SK-N-SH (cell line): Measurements from ENCODE around the gene KCTD20. TPM values are rescaled to one million over a fixed set of nuclear protein-coding genes. Genes with fewer than 3 reads are reported as not detected.

Experiments
- CTCF ChIA-PET: fragments of 300-600, 350-600 bp; formaldehyde crosslinking; extraction: SDS; loops from one replicate; lab custom pipeline; 2021; lab: Yijun Ruan, JAX
- POLR2A ChIA-PET: fragments of 350-600 bp; sonication (Branson Sonifier 250); formaldehyde crosslinking; extraction: SDS; loops from one replicate; lab custom pipeline; 2020; ENCODE audit warnings: antibody characterized with exemption, inconsistent platforms; lab: Yijun Ruan, JAX
- DNase-seq: peaks from one replicate; pipeline ENCODE4 v3.0.0; 2012
- H2AFZ ChIP-seq: fragments of 200-600 bp; sonication (generic); 2 replicates; pipeline ENCODE4 v1.8.1; 2016; ENCODE audit warnings: antibody characterized with exemption, mild to moderate bottlenecking, low read depth
- H3F3A ChIP-seq: fragments of 200-600 bp; sonication (generic); replicated peaks from 2 replicates; pipeline ENCODE3; 2016; ENCODE audit warnings: antibody characterized with exemption, mild to moderate bottlenecking; ENCODE audit not compliant: insufficient read depth
- H3K27ac ChIP-seq, 2 experiments: fragments of 200-500 bp in 1 of 2; fragments of 200-600 bp in 1 of 2; sonication (Bioruptor generic) in 1 of 2; sonication (generic), shearing (Covaris generic) in 1 of 2; 2 replicates each; pipeline versions ENCODE4 v1.5.1 to v1.6.1; 2014 to 2016; ENCODE audit warnings: low read depth in 2 of 2, inconsistent platforms in 1 of 2, low read length in 1 of 2, mild to moderate bottlenecking in 1 of 2, mixed read lengths in 1 of 2
- H3K27me3 ChIP-seq: fragments of 200-600 bp; sonication (generic), shearing (Covaris generic); 2 replicates; pipeline ENCODE4 v1.6.1; 2016; ENCODE audit warnings: mixed run types; ENCODE audit not compliant: insufficient read depth
- H3K36me3 ChIP-seq, 2 experiments: fragments of 200-500 bp in 1 of 2; fragments of 200-600 bp in 1 of 2; sonication (Bioruptor generic) in 1 of 2; sonication (generic) in 1 of 2; replicated peaks in 1 of 2; 2 replicates each; pipeline versions ENCODE3 to v1.5.1; 2014 to 2016; ENCODE audit warnings: low read length in 1 of 2, mild to moderate bottlenecking in 1 of 2; ENCODE audit not compliant: insufficient read depth in 2 of 2, control insufficient read depth in 1 of 2
- H3K4me1 ChIP-seq, 2 experiments: fragments of 200-500 bp in 1 of 2; fragments of 200-600 bp in 1 of 2; sonication (Bioruptor generic) in 1 of 2; sonication (generic), shearing (Covaris generic) in 1 of 2; 2 replicates each; pipeline versions ENCODE4 v1.5.1 to v1.6.1; 2014 to 2016; ENCODE audit warnings: low read depth in 1 of 2, low read length in 1 of 2, mixed run types in 1 of 2; ENCODE audit not compliant: insufficient read depth in 2 of 2, control insufficient read depth in 1 of 2
- H3K4me2 ChIP-seq: fragments of 200-600 bp; sonication (generic), shearing (Covaris generic); 2 replicates; pipeline ENCODE4 v1.6.1; 2017; ENCODE audit warnings: mixed run types
- H3K4me3 ChIP-seq, 2 experiments: fragments of 200-500 bp in 1 of 2; fragments of 200-600 bp in 1 of 2; sonication (Bioruptor generic) in 1 of 2; sonication (generic), shearing (Covaris generic) in 1 of 2; 2 replicates each; pipeline versions ENCODE4 v1.5.1 to v1.8.1; 2014 to 2016; ENCODE audit warnings: low read depth in 2 of 2, inconsistent platforms in 1 of 2, low read length in 1 of 2, mild to moderate bottlenecking in 1 of 2, mixed read lengths in 1 of 2, moderate library complexity in 1 of 2
- H3K79me2 ChIP-seq: fragments of 200-600 bp; sonication (generic); 2 replicates; pipeline ENCODE4 v1.8.1; 2017; ENCODE audit warnings: mild to moderate bottlenecking; ENCODE audit not compliant: insufficient read depth
- H3K9ac ChIP-seq: fragments of 200-600 bp; sonication (generic); 2 replicates; pipeline ENCODE4 v1.6.1; 2017; ENCODE audit warnings: mixed run types
- H3K9me2 ChIP-seq: fragments of 200-600 bp; sonication (generic); 2 replicates; pipeline ENCODE4 v1.6.1; 2017; ENCODE audit warnings: mixed run types
- H3K9me3 ChIP-seq: fragments of 200-600 bp; sonication (generic); 2 replicates; pipeline ENCODE4 v1.6.1; 2017; ENCODE audit warnings: mixed run types, mild to moderate bottlenecking, moderate library complexity
- H4K20me1 ChIP-seq: fragments of 200-600 bp; sonication (generic); 2 replicates; pipeline ENCODE4 v1.6.1; 2017; ENCODE audit warnings: mild to moderate bottlenecking, mixed run types; ENCODE audit not compliant: insufficient read depth
- ELF1 ChIP-seq: IDR thresholded peaks from 2 replicates; pipeline ENCODE4 v1.4.0; 2012
- FOXM1 ChIP-seq: IDR thresholded peaks from 2 replicates; pipeline ENCODE4 v1.4.0; 2012; ENCODE audit warnings: low read depth, mild to moderate bottlenecking
- GATA2 ChIP-seq: sonication (generic); formaldehyde crosslinking; IDR thresholded peaks from 2 replicates; pipeline ENCODE4 v1.5.0; 2020; ENCODE audit warnings: mild to moderate bottlenecking, missing genetic modification reagents
- MAX ChIP-seq: IDR thresholded peaks from 2 replicates; pipeline ENCODE4 v1.4.0; 2012; ENCODE audit warnings: low read depth
- NFIC ChIP-seq: IDR thresholded peaks from 2 replicates; pipeline ENCODE4 v1.4.0; 2012; ENCODE audit warnings: borderline replicate concordance
- RAD21 ChIP-seq: IDR thresholded peaks from 2 replicates; pipeline ENCODE4 v1.6.1; 2012; ENCODE audit warnings: mild to moderate bottlenecking, low read length
- RCOR1 ChIP-seq: fragments of 150-350 bp; IDR thresholded peaks from 2 replicates; pipeline ENCODE4 v1.6.1; 2017; ENCODE audit warnings: antibody characterized with exemption, low read length
- REST ChIP-seq: IDR thresholded peaks from 2 replicates; pipeline ENCODE4 v1.6.1; 2012; ENCODE audit warnings: mild to moderate bottlenecking, low read depth, low read length, moderate library complexity
- RFX5 ChIP-seq: IDR thresholded peaks from 2 replicates; pipeline ENCODE4 v1.6.1; 2012; ENCODE audit warnings: mild to moderate bottlenecking, improper control_type of control experiment, low read length
- RXRA ChIP-seq: IDR thresholded peaks from 2 replicates; pipeline ENCODE4 v1.4.0; 2012; ENCODE audit warnings: low read depth, mild to moderate bottlenecking, borderline replicate concordance
- SIN3A ChIP-seq: IDR thresholded peaks from 2 replicates; pipeline ENCODE4 v1.6.1; 2012; ENCODE audit warnings: low read depth, mild to moderate bottlenecking, low read length, moderate library complexity, borderline replicate concordance
- TEAD4 ChIP-seq: IDR thresholded peaks from 2 replicates; pipeline ENCODE4 v1.4.0; 2012; ENCODE audit warnings: mild to moderate bottlenecking, borderline replicate concordance; ENCODE audit not compliant: insufficient read depth
- USF1 ChIP-seq: IDR thresholded peaks from 2 replicates; pipeline ENCODE4 v1.4.0; 2012; ENCODE audit warnings: low read depth, borderline replicate concordance
- USF2 ChIP-seq: fragments of 150-350 bp; IDR thresholded peaks from 2 replicates; pipeline ENCODE4 v1.6.1; 2017; ENCODE audit warnings: antibody characterized with exemption, low read length, low read depth, borderline replicate concordance
- ZBTB33 ChIP-seq: IDR thresholded peaks from 2 replicates; pipeline ENCODE4 v1.4.0; 2012; ENCODE audit warnings: low read depth, borderline replicate concordance
- WGBS: methylation state at CpG from one replicate; pipeline ENCODE4 v1.1.6; 2017; ENCODE audit warnings: low lambda C conversion rate; 5-methylcytosine and 5-hydroxymethylcytosine counted together
- polyA plus RNA-seq, 3 experiments: library from polyadenylated mRNA; depleted of rRNA; stranded (reverse); fragments of >200 nt; gene quantifications; 2 replicates each; pipeline ENCODE4 v1.2.3, GENCODE V29; 2012

KCTD20 gene
- polyA plus RNA-seq, 1 of the 3 experiments (the other 2 are of a cell fraction) = 29.0 TPM

- Histone ChIP-seq H3K79me2 (no peaks in the 10 kb centered on the region), H2AFZ (no peak overlapping the region), H3K9me3 (no peaks in the 10 kb centered on the region), H3K36me3 (peaks cover 49 to 57% of the 10 kb centered on the region in 2 experiments), H3K27ac (no peak overlapping the region), H3F3A (no peaks in the 10 kb centered on the region), H3K4me1 (no peaks in the 10 kb centered on the region), H3K4me2 (no peak overlapping the region), H3K4me3 (no peak overlapping the region), H4K20me1 (no peaks in the 10 kb centered on the region), H3K9ac (no peak overlapping the region), H3K27me3 (no peaks in the 10 kb centered on the region), H3K9me2 (no peaks in the 10 kb centered on the region)
- CTCF ChIA-PET = interaction anchor here (0.8 to 1.4 kb wide), 3 partner anchors 8 to 17 kb away, joined by 3 read pairs; no protein-coding TSS in a partner anchor
- 78% methylated on average over 3 of the region's 4 CpGs for WGBS
- DNase-seq = no peak
- TF ChIP-seq ZBTB33 (no peak), SIN3A (no peak), RXRA (no peak), RFX5 (no peak), RAD21 (no peak), USF2 (no peak), TEAD4 (no peak), ELF1 (no peak), REST (no peak), NFIC (no peak), USF1 (no peak), FOXM1 (no peak), GATA2 (CRISPR knock-in tag) (no peak), RCOR1 (no peak), MAX (no peak)
- POLR2A ChIA-PET = no interaction called here
These were observed 57.1 kb downstream of the KCTD20 start for GRCh38 chr6:36499918-36500317.
